NCI-H187 treated with DMSO at 0.1 percent for 48 hours (cell line): ENCODE data around the gene BCAN.
"Not testable (repeated sequence)": the region's sequence is repeated elsewhere in the genome, so short reads cannot be mapped to it uniquely, and the experiment has no call there.

ENCODE experiments used
- DNase-seq: peaks from one replicate; lab custom pipeline; 2025; lab: John Stamatoyannopoulos, UW

Gene BCAN

DNA sequence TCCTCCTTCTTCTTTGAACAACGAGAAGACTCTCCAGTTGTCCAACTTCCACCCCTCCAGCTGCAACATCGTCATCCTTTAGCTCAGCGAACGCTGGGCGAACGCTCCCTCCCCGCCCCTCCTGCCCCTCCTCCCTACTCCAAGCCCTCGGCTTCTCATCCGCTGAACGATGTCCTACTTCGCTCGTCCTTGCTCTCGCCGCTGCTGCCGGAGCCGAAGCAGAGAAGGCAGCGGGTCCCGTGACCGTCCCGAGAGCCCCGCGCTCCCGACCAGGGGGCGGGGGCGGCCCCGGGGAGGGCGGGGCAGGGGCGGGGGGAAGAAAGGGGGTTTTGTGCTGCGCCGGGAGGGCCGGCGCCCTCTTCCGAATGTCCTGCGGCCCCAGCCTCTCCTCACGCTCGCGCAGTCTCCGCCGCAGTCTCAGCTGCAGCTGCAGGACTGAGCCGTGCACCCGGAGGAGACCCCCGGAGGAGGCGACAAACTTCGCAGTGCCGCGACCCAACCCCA, at the start of gene BCAN:
Gene BCAN (plus strand): TSS at position 357 of the 504 bp plus-strand sequence. CDS start 3,938 bp downstream, outside the sequence.
- DNase-seq = no peak

DNA sequence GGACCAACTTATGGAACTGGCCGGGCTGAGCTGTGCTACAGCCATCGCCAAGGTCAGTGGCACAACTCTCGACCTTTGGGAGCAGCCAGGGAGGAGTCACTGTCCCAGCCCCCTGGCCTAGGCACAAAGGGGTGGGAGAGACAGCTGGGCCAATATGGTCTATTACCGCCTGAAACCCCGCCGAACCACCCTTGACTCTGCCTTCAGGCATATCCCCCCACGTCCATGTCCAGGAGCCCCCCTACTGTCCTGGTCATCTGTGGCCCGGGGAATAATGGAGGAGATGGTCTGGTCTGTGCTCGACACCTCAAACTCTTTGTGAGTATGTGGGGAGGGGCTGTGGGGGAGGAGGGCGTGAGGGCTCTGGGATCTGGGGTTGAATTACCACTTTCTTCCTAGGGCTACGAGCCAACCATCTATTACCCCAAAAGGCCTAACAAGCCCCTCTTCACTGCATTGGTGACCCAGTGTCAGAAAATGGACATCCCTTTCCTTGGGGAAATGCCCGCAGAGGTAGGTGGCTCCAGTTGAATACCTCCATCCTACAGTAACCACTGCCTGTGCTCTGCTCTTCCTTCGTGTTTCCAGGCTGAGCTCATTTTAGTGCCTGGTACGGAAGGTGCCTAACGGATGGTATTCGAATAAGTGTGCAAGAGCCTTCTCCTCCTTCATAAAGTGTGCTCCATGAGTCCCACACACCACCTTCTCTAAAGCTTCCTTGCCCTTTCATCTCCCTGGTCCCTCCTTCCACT, 49.6 kb upstream of the BCAN start:
- DNase-seq = no peak

DNA sequence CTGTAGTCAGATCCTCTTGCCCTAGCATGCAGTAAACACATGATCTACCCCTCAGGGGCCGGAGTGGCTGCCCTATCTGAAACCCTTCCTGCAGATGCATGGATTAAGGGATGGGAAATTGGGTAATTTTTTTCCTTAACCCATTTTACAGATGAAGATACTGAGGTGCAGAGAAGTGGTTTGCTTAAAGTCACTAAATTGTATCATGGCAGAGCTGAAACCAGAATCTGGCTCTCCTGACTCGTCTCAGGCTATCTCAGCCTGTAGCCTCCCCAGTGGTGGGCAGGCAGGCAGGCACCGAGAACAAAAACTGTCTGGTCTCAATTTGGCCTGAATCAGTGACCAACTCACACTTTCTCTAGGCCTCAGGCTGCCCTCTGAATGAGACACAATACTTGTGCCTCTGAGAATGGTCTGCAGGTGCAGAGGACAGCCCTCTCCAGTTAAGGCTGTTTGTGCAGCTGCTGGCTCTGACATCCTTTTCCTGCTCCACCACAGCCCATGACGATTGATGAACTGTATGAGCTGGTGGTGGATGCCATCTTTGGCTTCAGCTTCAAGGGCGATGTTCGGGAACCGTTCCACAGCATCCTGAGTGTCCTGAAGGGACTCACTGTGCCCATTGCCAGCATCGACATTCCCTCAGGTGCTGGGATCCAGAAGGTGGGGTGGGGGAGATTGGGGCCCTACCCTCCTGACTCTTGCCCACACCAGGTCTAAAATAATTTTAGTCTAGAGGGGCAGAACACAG, 48.8 kb upstream of the BCAN start:
- DNase-seq = no peak

DNA sequence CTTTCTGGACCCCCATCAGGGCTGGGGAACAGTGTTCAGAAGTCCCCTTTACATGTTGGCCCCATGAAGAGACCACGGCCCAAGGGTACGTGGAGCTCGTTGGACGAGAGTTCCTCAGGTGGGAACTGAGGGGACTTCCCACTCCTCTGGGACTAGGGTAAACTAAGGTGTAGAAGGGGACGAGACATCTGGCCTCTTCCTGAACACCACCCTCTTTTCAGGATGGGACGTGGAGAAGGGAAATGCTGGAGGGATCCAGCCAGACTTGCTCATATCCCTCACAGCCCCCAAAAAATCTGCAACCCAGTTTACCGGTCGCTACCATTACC, 48.3 kb upstream of the BCAN start:
- no peak for DNase-seq

GRCh38 chr1:156594190-156594589, 47.7 kb upstream of the BCAN start:
- DNase-seq = no peak

DNA sequence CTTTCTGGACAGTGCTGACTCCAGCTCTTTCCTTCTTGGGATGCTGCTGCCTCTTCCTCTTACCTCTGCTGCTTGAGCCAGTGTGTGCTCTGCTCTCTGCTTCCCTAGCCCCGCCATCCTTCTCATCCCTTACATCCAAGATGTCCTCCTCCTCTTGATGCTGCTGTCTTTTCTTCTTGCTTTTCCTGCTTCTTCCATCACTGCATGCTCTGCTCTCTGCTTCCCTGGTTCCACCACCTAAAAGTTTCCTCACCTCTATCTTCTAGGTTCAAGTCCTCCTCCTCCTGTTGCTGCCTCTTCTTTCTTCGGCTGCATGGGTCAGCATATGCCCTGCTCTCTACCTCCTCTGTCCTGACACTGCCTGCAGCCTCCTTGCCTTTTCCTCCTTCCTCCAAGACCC, 46.9 kb upstream of the BCAN start:
- DNase-seq = no peak

GRCh38 chr1:156596426-156596825, 45.5 kb upstream of the BCAN start:
- DNase-seq = no peak

DNA sequence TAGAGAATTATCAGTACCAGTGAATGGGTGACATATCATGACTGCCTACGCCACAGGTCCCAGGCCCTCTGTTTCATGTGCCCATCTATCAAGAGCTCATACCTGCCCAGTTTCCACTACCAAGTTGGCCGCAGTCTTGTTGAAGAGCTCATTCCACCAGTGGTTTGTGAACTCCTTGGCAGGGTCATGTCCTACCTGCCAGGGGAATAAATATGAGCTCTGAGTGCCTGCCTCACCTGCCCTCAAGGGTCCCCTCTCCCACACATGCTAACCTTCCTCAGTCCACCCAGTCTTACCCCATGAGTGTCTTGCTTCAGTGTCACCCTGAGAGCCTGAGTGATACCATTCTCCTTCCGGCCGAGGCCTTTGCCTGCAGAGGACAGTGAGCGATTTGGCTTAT, 43.8 kb upstream of the BCAN start:
- no peak for DNase-seq

DNA sequence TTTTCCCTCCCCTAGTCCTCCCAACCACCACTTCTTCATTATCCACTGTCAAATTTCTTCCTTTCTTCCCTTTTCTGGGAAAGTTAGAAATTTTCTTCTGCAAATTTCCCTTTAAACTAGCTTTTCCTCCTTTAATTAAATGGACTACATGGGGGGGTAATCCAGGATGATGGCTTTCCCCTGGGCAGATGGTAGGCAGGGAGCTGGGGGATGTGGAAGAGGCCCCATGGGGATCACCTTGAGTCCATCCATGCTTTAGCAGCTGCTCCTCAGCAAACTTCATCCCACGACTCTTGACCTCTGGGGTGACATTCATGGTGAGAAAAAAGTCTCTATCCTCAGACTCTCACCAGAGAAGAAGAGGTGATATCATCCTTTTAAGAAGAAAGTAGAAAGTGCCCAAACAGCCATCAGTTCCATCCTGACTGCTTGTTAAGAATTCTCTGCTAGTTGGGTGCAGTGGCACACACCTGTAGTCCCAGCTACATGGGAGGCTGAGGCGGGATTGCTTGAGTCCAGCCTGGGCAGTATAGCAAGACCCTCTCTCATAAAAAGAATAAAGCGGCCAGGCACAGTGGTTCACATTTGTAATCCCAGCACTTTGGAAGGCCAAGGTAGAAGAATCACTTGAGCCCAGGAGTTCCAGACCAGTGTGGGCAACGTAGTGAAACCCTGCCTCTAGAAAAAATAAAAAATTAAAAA, 43.0 kb upstream of the BCAN start:
- no peak for DNase-seq

DNA sequence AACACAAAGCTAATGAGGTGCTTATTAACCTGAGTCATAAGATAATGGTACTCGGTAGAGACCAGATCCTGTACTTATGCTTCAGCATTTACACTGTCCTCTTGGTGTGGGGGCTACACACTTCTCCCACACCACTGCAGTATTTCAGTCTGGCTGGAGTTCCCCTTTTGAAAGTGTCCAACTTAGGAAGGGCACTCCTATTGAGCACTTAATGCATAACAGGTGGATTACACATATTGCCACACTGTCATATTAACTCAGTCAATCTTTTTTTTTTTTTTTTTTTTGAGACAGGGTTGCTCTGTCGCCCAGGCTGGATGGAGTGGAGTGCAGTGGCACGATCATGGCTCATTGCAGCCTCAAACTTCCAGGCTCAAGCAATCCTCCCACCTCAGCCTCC, 42.1 kb upstream of the BCAN start:
- DNase-seq = no peak

DNA sequence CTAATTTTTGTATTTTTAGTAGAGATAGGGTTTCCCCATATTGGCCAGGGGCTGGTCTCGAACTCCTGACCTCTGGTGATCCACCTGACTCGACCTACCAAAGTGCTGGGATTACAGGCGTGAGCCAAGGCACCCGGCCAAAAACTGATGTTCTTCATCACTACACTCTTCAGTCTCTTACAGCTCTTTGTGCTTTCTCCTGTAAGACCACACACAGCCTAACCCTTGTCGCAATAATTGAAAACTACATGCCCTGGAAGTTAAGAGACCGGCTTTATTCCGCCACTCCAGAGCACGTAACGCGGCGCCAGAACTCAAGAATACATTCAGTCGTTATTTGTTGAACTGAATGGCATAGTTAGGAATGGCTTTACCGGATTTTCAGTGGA, 41.2 kb upstream of the BCAN start:
- no peak for DNase-seq

- DNase-seq = peak; percentile 77
Measured at GRCh38 chr1:156601122-156601830, 40.6 kb upstream of the BCAN start, which contains the start of gene GPATCH4. Gene GPATCH4 (minus strand): TSS chr1:156601479.

- no peak for DNase-seq
Measured at GRCh38 chr1:156601892-156602291, 40.0 kb upstream of the BCAN start.

DNA sequence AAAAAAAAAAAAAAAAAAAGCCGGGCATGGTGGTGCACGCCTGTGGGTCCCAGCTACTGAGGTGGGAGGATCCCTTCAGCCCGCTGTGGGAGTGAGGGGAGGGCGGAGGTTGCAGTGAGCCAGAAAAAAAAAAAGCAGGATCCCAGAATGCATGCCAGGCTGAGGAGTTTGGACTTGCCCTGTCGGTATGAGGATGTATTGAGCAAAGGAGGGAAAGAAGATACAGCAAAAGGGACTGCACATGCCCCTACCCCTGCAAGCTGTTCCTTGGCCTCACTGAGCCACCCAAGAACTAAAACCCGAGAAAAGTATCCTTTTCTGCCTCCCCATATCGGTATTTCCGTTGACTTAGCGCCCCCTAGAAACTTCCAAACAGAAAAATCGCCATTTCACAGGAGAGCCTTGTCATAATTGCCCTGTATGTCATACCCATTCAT, 39.3 kb upstream of the BCAN start:
- DNase-seq = no peak

- not testable (repeated sequence) for DNase-seq
Measured at GRCh38 chr1:156607344-156607743, 34.6 kb upstream of the BCAN start.

GRCh38 chr1:156608036-156608674, 33.8 kb upstream of the BCAN start:
- DNase-seq = peak; percentile 75

DNA sequence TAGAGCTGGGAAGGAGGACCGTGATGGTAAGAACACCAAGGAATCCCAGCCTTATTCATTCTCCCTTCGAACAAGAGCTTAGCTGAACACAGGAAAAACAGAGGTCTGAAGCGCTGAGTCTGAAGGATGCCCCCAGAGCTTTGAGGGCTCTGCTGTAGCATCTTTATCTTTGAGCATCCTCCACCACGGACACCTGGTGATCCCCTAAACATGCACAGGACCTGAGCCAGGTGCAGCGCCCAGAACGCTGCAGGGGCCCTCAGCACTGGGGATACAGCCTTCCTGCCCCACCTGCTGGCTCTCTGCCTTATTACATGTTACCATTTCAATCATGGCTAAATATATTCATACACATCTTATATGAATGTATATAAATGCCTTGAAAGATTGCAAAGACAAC, 32.9 kb upstream of the BCAN start:
- no peak for DNase-seq

- DNase-seq = not testable (repeated sequence)
Measured at GRCh38 chr1:156610072-156610471, 31.8 kb upstream of the BCAN start.

- no peak for DNase-seq
Measured at GRCh38 chr1:156612666-156613065, 29.3 kb upstream of the BCAN start.

DNA sequence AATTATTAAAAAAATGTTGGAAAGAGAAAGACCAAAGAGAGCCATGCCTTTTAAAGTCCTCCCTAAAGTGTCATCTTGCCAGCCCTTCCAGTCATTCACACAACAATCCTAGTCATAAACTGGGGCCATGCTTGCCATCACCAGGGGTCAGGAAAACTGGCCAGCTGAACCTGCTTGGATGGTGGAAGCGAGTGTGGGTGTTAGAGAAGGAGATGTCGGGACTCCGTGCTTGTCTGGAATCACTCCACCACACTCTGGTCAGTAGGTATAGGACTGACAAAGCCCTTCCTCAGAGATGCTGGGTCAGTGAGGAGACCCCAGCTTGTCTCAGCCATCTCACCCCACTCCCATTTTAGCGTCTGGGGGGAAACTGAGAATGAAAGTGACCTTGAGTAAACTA, 26.0 kb upstream of the BCAN start:
- DNase-seq = no peak

DNA sequence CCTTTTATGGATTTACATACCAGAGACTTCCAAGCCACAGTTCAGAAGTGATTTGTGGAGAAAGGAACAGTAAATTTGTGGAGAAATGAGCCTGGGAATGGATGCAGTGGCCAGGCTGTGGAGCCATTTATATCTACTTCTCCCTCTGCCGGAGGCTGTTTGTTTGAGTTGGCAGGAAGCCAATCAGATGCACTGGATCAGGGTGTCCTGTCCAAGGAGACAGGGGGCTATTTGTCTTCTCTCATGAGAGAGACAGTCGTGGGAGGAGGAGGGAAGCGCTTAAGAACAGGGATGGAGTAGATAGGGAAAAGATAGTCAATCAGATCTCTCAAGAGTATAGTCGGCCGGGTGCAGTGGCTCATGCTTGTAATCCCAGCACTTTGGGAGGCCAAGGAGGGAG, 25.5 kb upstream of the BCAN start:
- DNase-seq = peak; percentile 59
